ENCODE results near the gene SPATA13.

Gene SPATA13

DNA sequence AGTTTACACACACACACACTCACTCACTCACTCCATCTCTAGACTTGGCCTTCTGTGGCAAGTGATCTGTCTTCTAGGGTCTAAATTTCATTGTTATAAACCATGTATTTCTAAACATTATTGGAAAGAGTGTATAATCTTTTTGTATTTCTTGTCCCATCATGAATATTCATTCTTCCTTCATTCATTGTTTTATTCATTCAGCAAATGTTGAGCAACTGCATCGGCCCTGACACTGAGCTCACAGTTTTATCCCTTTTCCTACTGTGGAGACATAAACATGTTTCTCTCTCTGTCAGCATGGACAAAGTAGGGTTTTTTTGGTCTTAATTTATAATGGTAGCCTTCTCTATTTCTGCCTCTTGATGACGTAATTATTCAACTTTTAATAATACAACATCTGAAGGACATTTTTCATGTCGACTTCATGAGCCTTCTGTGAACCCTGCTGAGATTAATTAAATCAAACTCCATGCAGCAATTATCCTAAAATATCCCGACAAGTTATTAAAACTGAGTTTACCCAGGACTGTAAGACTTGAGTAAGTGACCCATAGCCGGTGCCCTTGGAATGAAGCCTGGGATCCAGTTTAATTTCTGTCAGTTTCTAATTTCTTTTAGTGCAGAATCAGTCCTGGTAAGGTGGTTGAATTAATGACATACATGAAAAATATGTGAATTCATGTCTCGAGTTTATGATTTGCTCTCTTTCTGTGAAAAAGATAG, 7.3 kb downstream of the SPATA13 start:
- no peak for DNase-seq (ENCODE audit: low read depth in 2 of 2)

DNA sequence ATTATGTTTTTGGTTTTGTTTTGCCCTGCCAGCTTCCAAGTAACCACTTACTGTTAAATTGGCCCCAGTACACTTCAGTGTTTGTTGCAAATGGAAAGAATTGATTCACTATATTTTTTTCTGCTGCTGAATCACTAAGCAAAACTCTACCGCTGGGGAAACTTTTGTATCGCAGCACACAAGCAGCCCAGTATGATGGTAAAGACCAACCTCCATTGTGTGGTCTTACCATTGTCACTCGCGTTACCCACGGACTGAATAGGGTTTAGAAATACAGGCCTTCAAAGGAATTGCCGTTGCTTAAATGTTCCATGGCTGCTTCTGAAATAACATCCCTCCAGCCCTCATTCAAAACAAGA, 7.9 kb downstream of the SPATA13 start:
- no peak for DNase-seq (ENCODE audit: low read depth in 2 of 2)

DNA sequence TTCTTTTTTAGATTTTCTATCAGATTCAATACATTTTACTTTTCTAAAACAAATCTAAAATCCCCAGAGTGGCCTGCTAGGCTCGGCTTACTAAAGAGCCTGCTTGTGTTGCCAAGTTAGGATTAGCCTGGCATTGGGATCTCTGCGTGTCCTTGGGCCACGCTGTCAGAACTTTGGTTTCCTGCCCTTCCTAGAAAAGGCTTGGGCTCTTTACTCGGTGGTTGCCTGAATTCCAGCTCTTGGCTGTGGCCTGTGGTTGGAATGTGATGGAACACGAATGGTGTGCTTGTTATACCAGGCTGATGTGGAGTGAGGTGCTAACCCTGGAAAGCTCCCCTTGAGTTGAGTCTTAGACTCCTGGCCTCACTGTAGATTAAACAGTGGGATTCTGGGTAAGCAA, 8.5 kb downstream of the SPATA13 start:
- no peak for DNase-seq (ENCODE audit: low read depth in 2 of 2)

DNA sequence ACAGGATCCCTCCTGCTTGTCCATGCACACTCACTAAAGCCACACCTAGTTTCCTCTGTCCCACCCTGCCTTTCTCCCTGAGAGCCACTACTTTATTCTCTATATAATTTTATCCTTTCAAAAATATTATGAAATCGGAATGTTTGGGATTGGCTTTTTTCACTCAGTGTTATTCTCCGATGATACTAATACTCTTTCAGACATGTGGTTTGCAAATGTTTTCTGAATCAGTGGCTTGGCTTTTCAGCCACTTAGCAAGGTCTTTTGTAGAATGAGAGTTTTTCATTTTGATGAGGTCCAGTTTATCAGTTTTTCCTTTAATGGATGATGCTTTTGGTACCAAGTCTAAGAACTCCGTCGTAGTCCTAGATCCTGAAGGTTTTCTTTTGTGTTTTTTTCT, 11.6 kb downstream of the SPATA13 start:
- no peak for DNase-seq (ENCODE audit: low read depth in 2 of 2)

DNA sequence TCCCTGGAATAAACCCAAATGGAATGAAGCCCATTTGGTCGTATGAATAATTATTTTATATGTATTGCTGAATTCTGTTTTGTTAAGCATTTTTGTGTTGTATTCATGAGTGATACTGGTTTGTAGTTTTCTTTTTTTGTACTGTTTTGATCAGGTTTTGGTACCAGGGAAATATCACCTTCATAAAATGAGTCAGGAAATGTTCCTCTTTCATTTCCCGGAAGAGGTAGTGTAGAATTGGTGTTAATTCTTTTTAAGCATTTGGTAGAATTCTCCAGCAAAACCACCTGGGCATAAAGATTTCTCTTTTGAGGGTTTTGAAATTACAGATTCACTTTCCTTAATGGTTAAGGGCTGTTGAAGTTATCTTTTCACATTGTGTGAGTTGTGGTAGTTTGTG, 13.3 kb downstream of the SPATA13 start:
- DNase-seq (ENCODE audit: low read depth in 2 of 2): no peak

DNA sequence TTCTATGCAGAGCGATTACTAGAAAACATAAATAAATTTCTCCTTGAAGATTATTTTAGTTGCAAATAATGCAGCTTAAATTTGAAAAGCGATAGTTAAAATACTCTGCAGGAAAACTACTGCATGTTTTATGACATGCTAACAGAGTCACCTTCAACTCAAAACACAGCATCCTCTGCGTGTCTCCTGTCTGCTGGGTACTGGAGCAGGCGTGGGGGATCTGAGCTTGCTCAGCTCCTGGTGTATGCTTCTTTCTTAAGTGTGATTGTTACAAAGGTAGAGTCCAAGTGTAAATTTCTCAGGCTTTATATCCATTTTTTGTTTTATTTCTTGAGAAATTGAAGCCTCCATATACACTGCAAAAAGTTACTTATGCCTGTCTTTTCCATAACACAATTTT, 15.3 kb downstream of the SPATA13 start:
- DNase-seq (ENCODE audit: low read depth in 2 of 2): no peak

DNA sequence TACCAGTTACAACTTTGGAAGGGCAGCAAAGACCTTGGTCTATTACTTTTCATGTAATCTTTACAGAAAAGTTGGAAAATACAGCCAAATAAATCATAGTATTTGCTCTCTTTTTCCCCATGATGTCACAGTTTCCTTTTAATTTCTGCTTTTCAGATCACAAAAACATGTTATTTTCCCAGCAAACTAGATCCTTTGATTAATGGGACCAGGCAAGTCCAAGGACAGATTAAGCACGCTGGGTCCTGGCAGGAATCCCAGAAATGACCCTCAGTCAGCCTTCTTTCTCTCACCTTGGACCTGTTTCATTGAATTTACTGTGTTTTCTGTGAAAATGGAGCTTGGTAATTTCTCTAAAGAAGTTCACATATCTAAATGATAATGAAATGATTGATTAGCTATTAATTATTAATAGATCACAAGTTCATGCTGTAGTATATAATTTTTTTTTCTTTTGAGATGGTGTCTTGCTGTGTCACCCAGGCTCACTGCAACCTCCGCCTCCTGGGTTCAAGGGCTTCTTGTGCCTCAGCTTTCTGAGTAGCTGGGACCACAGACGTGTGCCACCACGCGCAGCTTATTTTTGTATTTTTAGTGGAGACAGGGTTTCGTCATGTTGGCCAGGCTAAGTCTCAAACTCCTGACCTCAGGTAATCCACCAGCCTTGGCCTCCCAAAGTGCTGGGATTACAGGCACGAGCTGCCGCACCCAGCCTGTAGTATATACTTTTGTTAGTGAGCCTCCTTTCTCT, 16.0 kb downstream of the SPATA13 start:
- no peak for DNase-seq (ENCODE audit: low read depth in 2 of 2)

DNA sequence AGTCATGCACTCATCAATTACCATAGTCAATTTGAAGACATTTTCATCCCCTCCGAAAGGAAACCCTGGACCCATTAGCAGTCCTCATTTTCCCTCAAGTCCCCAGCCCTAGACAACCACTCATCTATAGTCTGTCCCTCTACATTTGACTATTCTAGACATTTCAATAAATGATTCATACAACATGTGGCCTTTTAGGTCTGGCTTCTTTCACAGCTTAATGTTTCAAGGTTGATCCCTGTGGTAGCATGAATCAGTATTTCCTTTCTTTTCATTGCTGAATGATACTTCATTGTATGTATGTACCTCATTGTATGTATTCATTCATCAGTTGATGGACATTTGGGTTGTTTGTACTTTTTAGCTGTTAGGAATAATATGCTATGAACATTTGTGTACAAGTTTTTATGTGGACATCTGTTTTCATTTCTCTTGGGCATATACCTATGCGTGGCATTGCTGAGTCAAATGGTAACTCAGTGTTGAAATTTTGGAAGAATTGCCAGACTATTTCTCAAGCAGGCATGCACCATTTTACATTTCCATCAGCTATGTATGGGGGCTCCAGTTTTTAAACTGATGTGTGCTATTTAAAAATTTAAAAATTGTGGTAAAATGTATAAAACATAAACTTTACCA, 18.4 kb downstream of the SPATA13 start:
- DNase-seq (ENCODE audit: low read depth in 2 of 2): no peak

DNA sequence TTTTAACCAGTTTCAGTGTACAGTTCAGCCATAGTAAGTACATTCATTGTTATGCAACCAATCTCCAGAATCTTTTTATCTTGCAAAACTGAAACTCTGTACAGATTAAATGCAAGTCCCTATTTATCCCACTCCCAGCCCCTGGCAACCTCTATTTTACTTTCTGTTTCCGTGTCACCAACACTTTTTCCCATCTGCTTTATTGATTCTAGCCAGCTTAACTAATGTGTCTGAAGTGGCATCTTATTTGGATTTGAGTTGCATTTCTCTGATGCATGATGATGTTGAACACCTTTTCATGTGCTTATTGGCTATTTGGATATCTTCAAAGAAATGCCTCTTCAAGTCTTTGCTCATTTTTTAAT, 18.9 kb downstream of the SPATA13 start:
- DNase-seq (ENCODE audit: low read depth in 2 of 2): no peak

DNA sequence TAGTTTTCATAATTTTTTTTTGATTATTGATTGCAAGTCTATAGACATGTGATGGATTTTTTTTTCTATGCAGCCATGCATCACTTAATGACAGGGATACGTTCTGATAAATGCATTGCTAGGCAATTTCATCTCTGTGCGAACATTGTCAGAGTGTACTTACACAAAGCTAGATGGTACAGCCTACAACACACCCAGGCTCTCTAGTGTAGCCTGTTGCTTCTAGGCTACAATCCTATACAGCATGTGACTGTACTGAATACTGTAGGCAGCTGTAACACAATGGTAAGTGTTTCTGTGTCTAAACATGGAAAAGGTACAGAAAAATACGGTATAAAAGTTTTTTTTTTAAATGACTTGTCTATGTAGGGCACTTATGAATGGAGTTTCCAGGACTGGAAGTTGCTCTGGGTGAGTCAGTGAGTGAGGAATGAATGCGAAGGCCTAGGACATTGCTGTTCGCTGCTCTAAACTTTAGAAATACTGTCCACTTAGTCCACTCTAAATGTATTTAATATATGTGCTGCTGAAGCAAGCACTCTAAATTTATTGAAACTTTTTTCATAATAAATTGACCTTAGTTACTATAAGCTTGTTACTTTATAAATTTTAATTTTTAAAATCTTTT, 20.3 kb downstream of the SPATA13 start:
- no peak for DNase-seq (ENCODE audit: low read depth in 2 of 2)

DNA sequence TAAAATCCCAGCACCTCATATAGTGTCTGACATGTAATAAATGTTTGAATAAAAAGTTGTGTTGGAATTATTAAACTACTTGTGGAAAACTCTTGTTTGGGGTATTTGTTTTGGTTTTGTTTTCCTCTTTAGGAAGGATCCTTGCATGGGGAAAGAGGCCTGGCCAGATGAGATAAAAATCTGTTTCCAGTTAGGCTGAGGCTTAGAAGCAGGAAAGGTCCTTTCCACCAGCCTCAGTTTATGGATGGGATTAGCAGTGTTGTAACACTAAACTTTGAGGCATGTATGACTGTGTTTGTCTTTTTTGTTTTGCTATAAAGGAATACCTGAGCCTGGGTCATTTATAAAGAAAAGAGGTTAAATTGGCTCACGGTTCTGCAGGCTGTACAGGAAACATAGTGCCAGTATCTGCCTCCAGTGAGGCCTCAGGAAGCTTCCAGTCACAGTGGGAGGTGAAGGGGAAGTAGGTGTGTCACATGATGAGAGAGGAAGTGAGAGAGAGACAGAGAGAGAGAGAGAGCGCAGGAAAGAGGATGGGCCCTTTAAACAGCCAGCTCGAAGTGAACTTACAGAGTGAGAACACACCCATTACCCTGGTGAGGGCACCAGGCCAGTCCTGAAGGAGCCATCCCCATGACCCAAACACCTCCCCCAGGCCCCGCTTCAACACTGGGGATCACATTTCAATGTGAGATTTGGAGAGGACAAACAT, 21.6 kb downstream of the SPATA13 start:
- DNase-seq (ENCODE audit: low read depth in 2 of 2): no peak

DNA sequence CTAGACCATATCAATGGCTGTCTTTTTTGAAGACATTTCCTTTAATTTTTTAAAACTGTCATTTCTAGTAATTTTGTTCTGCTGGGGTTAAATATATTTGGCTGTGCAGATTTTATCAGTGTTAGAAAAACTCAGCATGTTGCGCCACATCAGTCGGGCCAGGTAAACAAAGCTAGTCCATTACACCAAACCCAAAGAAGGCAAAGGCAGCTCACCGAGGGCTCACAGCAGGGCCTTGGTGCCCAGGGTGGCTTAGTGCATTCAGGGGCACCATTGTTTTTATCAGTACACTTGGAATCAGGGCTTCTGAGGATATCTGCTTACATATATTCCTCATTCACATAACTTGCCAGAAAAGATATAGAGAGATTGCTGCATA, 22.2 kb downstream of the SPATA13 start:
- no peak for DNase-seq (ENCODE audit: low read depth in 2 of 2)

DNA sequence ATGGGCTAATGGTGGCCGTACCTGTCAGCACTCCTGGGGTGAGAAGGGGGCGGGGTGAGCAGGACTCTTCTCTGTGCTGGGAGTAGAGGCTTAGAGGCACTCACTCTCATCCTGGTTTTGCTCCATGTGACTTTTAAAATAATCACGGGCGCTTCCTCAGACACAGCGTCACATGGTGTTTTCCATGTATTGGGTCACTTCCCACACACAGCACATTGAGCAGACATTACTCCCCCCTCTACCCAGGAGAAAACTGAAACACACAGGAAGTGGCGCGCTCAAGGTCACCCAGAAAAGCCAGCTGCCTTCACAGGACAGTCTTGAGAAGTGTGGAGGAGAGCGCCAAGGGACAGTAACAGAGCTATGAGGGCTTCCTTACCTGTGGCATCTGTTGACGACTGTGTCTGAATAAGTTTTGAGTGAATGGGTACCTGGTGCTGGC, 23.2 kb downstream of the SPATA13 start:
- DNase-seq (ENCODE audit: low read depth in 2 of 2): no peak

DNA sequence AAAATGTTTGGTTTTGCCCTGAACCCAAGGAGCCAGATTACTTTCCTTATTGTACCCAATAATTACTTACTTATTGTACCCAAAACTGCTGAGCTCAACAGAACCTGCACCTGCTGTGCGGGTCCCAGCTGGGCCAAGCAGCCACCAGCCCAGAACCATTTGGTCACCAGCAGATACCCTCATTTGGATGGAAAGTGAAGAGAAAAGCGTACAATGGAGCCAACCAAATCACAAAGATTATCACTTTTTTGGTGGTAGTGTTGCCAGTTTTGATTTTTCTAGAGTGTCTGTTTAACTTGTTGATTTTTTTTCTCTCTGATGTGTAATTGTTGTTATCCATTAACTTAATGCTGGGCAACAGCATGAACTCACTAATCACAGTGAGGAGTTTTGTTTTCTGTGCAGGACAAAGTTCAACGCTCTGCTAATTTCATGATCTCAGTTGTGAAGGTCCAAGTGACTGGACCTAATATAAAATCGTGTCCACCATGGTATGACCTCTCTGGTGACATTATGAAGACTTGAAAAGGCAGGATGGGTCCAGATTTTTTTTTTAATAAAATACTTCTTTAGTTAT, 23.8 kb downstream of the SPATA13 start:
- DNase-seq (ENCODE audit: low read depth in 2 of 2): no peak

DNA sequence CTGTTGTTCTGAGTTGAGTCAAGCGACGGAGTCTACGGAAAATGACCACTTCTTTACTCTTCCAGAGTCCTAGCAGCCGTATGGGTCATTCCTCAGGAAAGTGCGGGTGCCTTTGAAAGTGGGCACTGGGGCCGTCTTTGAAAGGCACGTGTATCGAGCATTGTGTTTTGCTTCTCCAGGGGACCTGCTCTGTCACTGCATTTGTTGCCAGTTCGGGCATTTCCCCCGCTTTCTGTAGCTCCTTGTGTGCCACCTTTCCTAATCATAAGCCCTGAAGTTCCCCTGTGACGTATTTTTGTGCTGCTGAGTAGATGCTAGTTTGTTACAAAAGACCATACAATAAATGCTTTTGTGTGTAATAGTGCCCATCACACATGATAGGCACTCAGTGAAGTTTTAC, 24.4 kb downstream of the SPATA13 start:
- DNase-seq (ENCODE audit: low read depth in 2 of 2): no peak

DNA sequence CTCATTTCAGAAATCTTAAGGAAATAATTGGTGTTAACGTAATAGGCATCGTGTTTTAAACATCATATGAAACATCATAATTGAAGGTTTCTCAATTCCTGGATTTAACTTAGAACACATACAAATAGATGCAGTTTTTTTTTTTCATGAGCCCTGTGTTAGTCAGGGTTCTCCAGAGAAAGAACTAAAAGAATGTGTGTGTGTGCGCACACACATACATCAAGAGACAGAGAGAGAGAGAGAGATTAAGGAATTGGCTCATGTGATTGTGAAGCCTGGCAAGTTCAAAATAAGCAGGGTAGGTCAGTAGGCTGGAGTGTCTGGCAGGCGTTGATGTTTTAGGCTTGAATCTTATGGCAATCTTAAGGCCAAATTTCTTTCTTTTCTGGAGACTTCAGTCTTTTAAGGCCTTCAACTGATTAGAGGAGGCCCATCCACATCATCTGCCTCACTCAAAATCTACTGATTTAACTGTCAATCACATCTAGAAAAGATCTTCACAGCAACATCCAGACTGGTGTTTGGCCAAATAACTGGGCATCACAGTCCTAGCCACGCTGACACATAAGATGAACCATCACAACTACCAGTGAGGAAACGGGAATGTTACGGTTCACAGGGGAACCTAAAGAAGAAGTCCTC, 25.2 kb downstream of the SPATA13 start:
- DNase-seq (ENCODE audit: low read depth in 2 of 2): no peak

DNA sequence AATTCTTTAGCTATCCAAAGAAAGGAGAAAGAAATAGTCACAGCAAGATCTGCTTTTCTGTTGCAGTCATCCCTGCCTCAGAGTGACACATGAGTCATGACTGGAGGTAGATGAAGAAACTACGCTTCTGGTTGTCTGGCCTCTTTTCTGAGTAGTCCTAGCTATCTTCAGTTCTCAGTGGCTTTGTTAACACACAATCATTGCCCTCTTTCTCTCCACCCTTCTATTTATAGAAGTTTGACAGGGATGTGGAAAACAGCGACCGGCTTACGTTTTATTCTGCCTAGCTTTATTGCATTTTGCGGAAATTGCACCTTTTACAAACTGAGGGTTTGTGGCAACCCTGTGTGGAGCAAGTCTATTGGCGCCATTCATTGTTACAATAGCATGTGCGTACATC, 26.7 kb downstream of the SPATA13 start:
- DNase-seq (ENCODE audit: low read depth in 2 of 2): peak in 1 of 2 donors; percentile 16

DNA sequence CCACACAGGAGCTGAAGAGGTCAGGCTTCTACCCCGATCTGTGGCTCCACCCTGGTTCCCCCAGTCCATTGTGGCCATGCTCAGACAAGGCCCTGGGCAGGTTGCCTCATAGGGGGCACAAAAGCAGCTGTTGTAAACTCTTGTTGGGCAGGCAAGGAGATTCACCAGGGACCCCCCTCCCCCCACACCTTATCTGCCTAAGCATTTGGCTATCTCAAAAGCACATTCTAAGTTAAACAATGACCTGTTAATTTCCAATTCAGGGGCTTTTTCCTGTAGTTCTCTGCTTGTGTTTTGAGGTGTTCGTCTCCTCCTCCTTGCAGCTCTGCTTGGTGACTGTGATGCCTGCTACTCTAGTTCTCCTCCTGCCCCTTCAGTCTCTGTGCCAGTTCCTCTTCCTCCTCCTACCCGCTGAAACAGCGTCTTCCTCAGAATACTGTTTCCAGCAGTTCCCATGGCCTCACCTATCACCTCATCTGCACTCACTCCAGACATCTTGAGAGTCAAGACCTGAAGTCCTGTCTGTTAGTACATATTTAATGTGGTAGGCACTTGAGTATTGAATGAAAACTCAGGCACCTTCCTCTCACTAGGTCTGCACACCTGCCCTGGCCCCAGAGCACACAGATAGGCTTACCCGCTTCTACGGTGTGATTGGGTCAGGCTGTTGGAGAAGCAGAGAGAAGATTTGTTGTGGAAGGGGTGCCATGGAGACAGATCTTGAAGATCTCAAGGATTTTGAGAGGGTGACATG, 31.7 kb downstream of the SPATA13 start:
- no peak for DNase-seq (ENCODE audit: low read depth in 2 of 2)

DNA sequence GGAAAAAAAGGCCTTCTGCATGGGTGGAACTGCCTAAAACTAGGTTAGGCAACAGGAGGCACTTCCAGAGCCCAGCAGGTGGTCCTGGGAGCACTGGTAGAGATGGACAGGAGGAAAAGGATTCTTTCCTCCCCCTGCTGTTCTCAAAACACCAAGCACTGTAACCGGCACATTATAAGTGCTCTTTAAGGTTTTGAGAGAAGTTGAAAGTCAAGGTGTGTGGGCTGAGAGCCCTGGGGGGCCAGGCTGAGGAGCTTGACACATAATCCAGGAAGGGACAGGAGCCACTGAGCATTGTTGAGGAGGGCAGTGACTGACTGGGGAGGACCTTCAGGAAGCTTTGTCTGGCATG, 32.3 kb downstream of the SPATA13 start:
- no peak for DNase-seq (ENCODE audit: low read depth in 2 of 2)

DNA sequence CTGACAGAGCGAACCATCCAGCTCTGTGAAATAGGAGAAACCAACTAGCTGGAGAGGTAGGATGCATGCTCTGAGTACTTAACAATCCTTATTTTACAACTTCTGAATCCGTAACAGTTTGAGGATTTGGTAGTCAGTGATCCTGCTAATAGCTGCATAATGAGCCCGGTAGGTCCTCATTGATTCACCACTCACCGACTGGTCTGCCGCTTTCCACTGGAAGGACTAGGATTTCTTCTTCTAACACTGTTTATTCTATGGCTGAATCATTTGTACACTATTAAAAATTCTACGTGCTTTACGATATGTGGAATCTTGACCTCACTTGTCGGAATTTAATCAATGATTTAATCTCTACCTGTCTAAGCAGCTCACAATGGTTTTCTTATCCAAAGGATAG, 33.9 kb downstream of the SPATA13 start:
- no peak for DNase-seq (ENCODE audit: low read depth in 2 of 2)

DNA sequence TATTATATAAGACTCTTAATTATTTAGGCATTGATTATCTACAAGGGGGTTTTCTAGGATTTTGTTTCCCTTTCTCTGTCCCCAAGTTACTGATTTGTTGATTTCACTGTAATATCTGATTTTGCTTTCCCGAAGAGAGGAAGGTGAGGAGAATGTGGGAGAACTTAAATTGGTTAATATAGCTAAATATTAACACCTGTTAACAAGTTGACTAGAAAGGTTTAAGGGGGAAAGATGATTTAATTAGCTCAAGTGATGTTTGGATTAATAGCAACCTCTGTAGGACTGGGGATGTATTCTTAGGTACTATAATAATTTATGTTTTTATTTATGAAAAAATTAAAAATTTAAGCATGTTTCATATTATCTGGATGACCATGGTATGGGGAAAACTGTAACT, 35.1 kb downstream of the SPATA13 start:
- DNase-seq (ENCODE audit: low read depth in 2 of 2): no peak
